K562 (cell line): ENCODE measurements around the gene HPCAL1. TPM values are rescaled to one million over a fixed set of nuclear protein-coding genes. Genes with fewer than 3 reads are reported as not detected.

ENCODE experiments used
- ATAC-seq: fragments of 200-7000 bp; cut with Tn5 transposase; 3 replicates; pipeline ENCODE4 v1.9.1; 2020; ENCODE audit warnings: moderate library complexity
- BruUV-seq: library from RNA; stranded (reverse); fragments of 400-500 nt; replicated peaks from 2 replicates; lab custom pipeline; 2021; lab: Mats Ljungman, UMichigan
- CTCF ChIA-PET: fragments of 300-600 bp; formaldehyde crosslinking; extraction: SDS; loops from one replicate; lab custom pipeline; 2021; ENCODE audit warnings: low intra/inter-chr PET ratio; lab: Yijun Ruan, JAX
- POLR2A ChIA-PET: fragments of 300-600, 350-650 bp; sonication (Branson Sonifier 250); formaldehyde crosslinking; extraction: SDS; loops from one replicate; lab custom pipeline; 2021; ENCODE audit warnings: antibody characterized with exemption, inconsistent platforms; lab: Yijun Ruan, JAX
- DNase-seq, 4 experiments: peaks; one replicate each; pipeline versions ENCODE4 v3.0.0 to v3.0.0-alpha.2; 2011 to 2018; ENCODE audit warnings: low spot score in 3 of 4, mixed read lengths in 3 of 4; ENCODE audit errors: extremely low read depth in 1 of 4
- FAIRE-seq: peaks from 2 replicates; lab custom pipeline; 2011; peaks lifted over from hg19 to GRCh38; lab: Jason Lieb, UNC
- H2AFZ ChIP-seq: 2 replicates; pipeline ENCODE4 v1.6.0; 2011; ENCODE audit warnings: low read depth, low read length, control low read depth, inconsistent platforms
- H3K27ac ChIP-seq: fragments of 200-600 bp; 3 replicates; pipeline ENCODE4 v1.8.0; 2011; ENCODE audit warnings: low read depth, mild to moderate bottlenecking, control low read depth, inconsistent platforms, low read length, moderate library complexity, mixed read lengths; ENCODE audit errors: extremely low read depth
- H3K27me3 ChIP-seq, 2 experiments: fragments of 300-600 bp in 1 of 2; 2 replicates in 1 of 2; 3 replicates in 1 of 2; pipeline versions ENCODE4 v1.6.0 to v1.8.0; 2011; ENCODE audit warnings: inconsistent platforms in 2 of 2, low read length in 2 of 2, mild to moderate bottlenecking in 1 of 2, mixed read lengths in 1 of 2, moderate library complexity in 1 of 2; ENCODE audit not compliant: control insufficient read depth in 2 of 2, insufficient read depth in 2 of 2
- H3K36me3 ChIP-seq: fragments of 300-600 bp; 3 replicates; pipeline ENCODE4 v1.8.0; 2011; ENCODE audit warnings: mild to moderate bottlenecking, low read length, inconsistent platforms; ENCODE audit not compliant: control insufficient read depth, insufficient read depth
- H3K4me1 ChIP-seq, 2 experiments: fragments of 200-600 bp in 1 of 2; replicated peaks in 1 of 2; 2 replicates in 1 of 2; 3 replicates in 1 of 2; pipeline versions ENCODE4 v1.5.1 to v1.8.0; 2011; ENCODE audit warnings: inconsistent platforms in 2 of 2, low read length in 2 of 2, mild to moderate bottlenecking in 1 of 2, mixed read lengths in 1 of 2, moderate library complexity in 1 of 2; ENCODE audit not compliant: control insufficient read depth in 2 of 2, insufficient read depth in 2 of 2
- H3K4me2 ChIP-seq: 2 replicates; pipeline ENCODE4 v1.6.1; 2011; ENCODE audit warnings: low read length, control low read depth, inconsistent platforms, mixed read lengths; ENCODE audit not compliant: insufficient read depth
- H3K4me3 ChIP-seq: fragments of 200-600 bp; sonication (generic), shearing (Covaris generic); 2 replicates; pipeline ENCODE4 v1.5.1; 2016; ENCODE audit warnings: control low read depth, inconsistent platforms
- H3K79me2 ChIP-seq: fragments of 200-600 bp; 3 replicates; pipeline ENCODE4 v1.8.0; 2011; ENCODE audit warnings: low read length, inconsistent platforms; ENCODE audit not compliant: control insufficient read depth, insufficient read depth
- H3K9ac ChIP-seq, 2 experiments: 2 replicates each; pipeline versions ENCODE4 v1.6.0 to v1.6.1; 2011; ENCODE audit warnings: low read depth in 2 of 2, low read length in 2 of 2, control low read depth in 1 of 2, inconsistent platforms in 1 of 2, mild to moderate bottlenecking in 1 of 2, mixed read lengths in 1 of 2; ENCODE audit not compliant: insufficient read depth in 1 of 2
- H3K9me1 ChIP-seq: one replicate; pipeline ENCODE4 v1.6.0; 2011; ENCODE audit warnings: inconsistent platforms, mild to moderate bottlenecking, low read length, moderate library complexity; ENCODE audit not compliant: control insufficient read depth, insufficient read depth
- H3K9me3 ChIP-seq: replicated peaks from 2 replicates; pipeline ENCODE4 v1.5.1; 2011; ENCODE audit warnings: low read depth, low read length, inconsistent platforms; ENCODE audit not compliant: control insufficient read depth, insufficient read depth
- H4K20me1 ChIP-seq: replicated peaks from 2 replicates; pipeline ENCODE4 v1.6.1; 2011; ENCODE audit warnings: low read length, inconsistent platforms, mixed read lengths; ENCODE audit not compliant: control insufficient read depth, insufficient read depth
- BACH1 ChIP-seq: fragments of 200-800 bp; sonication (Bioruptor generic); IDR thresholded peaks from 2 replicates; pipeline ENCODE4 v1.6.1; 2016; ENCODE audit warnings: missing genetic modification characterization, missing compliant biosample characterization
- ZBTB9 ChIP-seq: fragments of 450-650 bp; formaldehyde crosslinking; IDR thresholded peaks from 2 replicates; pipeline ENCODE4 v1.4.0; 2020; ENCODE audit warnings: mild to moderate bottlenecking, moderate library complexity
- WGBS: fragments of 100-300 bp; shearing (Covaris generic); methylation state at CpG from one replicate; pipeline ENCODE4 v1.1.6; 2016; ENCODE audit warnings: low coverage, mixed read lengths; ENCODE audit not compliant: insufficient coverage; ENCODE audit errors: missing lambda C conversion rate; 5-methylcytosine and 5-hydroxymethylcytosine counted together
- in situ Hi-C: fragments of 300-500 bp; cut with MboI; formaldehyde crosslinking; loops from 4 replicates; pipeline ENCODE4 v1.15.0; 2018; ENCODE audit warnings: inconsistent platforms, mixed read lengths
- intact Hi-C: fragments of 100-400 bp; cut with micrococcal nuclease; formaldehyde crosslinking; loops from 2 replicates; pipeline ENCODE4 v1.14.2; 2022
- polyA plus RNA-seq, 8 experiments: library from polyadenylated mRNA; depleted of rRNA in 4 of 8; stranded (reverse) in 5 of 8; unstranded in 3 of 8; fragments of >200 nt; fragmentation: Nextera tagmentation in 2 of 8; fragmentation: Illumina TruSeq in 1 of 8; extraction: Ambion mirVana in 2 of 8; extraction: Trizol in 1 of 8; gene quantifications; 2 replicates each; pipeline versions ENCODE4 v1.2.1 to v1.2.3, GENCODE V29; 2011 to 2014; ENCODE audit warnings: inconsistent platforms in 1 of 8, missing spikeins in 1 of 8
- total RNA-seq, 7 experiments: library from RNA; depleted of rRNA in 6 of 7; stranded (reverse); fragments of >200 nt in 6 of 7; fragmentation: Illumina TruSeq in 2 of 7; extraction: Trizol in 2 of 7; gene quantifications; 2 replicates each; pipeline versions ENCODE4 v1.2.1 to v1.2.3, GENCODE V29; 2011 to 2021; ENCODE audit warnings: low replicate concordance in 1 of 7

The HPCAL1 gene
- total and polyA plus RNA-seq, 9 of the 15 experiments (the other 6 are each of a cell fraction or from before 2014, with no cell fraction given): 2.7 to 65.5 (median 23.9) TPM

- Histone ChIP-seq H3K27ac (no peak overlapping the region), H3K36me3 (peaks cover 24% of the 10 kb centered on the region; the same call in 2 of the 3 replicates), H3K4me3 (no peak overlapping the region), H4K20me1 (no peaks in the 10 kb centered on the region; the same call in 1 of the 2 replicates), H3K4me2 (no peak overlapping the region), H3K9me3 (0 out of 2 replicates have a peak, but pooled peaks cover 1% of the 10 kb centered on the region), H3K9ac (peak overlapping the region in 1 of 2 experiments; percentile 81; a peak in 2 of 4 replicates), H3K9me1 (peaks cover 4% of the 10 kb centered on the region), H3K79me2 (peaks cover 7% of the 10 kb centered on the region; the same call in 2 of the 3 replicates), H3K4me1 (peaks cover 5 to 16% of the 10 kb centered on the region in 2 experiments; a peak in 4 of 5 replicates), H3K27me3 (no peaks in the 10 kb centered on the region), H2AFZ (no peak overlapping the region)
- ATAC-seq: no peak
- in situ Hi-C loops (loop anchor here (25.0 kb wide), 1 partner anchor 139 kb away; no protein-coding TSS in a partner anchor), intact Hi-C loops (no loop called here)
- POLR2A ChIA-PET: interaction anchor here (0.6 to 0.7 kb wide), 2 partner anchors 23 to 156 kb away, joined by 3 to 5 read pairs; no protein-coding TSS in a partner anchor
- CTCF ChIA-PET: no interaction called here
- BruUV-seq: no TSS peak
- FAIRE-seq: no peak
- 0 out of 2 replicates have a peak, but pooled peaks have one; percentile 8 for TF ChIP-seq ZBTB9 (CRISPR knock-in tag)
- no peak for TF ChIP-seq BACH1 (tag)
- WGBS: 87% methylated on average over 16 of the region's 21 CpGs
- no peak for DNase-seq
Measured at GRCh38 chr2:10400978-10401951, 98.6 kb downstream of the HPCAL1 start.
